ENCODE data around the gene MUTYH.

MUTYH gene

DNA sequence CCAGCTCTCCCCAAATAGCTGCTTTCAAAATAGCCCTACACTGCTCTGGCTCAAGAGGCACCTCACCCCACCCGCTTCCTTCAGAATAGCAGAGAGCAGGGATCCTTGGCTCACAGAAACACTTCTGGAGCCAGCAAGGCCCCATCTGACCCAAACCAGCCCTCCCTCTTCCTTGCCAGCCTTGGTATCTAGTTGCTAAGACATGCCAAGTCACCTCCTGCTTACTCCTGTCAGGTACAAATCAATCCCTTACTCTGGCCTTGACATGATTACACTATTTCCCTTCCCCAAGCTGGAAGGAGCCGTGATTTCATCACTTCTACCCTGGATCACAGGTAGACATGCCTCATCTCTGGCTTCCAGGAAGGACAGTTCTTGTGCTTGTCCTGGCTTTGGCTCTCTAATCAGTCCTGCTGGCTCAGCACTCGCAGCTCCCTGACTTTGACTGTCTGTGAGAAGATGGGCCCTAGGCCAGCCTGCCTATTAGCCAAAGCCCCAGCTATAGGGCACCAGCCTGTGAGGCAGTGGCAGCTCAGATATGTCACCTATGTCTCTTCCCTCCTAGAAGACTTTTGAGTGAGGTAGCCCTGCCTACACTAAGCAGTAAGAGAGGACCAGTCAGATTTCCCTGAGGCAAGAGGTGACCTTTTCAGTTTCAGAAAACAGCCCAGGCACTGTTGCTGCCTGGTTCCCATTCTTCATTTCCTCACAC is 8.9 kb upstream of the MUTYH start:
- no peak for DNase-seq (ENCODE audit: low read depth)

DNA sequence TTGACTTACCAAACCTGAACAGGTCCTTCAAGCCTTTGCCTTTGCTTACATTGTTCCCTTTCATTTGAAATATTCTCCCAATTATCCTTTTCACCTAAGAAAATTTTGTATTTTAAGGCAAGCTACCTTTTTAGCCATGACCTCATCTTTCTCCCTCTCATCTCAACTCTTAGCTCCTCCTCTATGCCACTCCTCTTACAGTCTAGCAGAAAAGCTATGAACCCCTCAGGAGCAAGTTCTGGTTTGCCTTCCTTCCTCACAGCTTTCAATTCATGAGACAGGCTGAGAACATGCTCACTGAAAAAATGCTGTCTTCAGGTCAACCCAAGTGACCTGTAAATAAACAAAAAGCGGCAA is 8.3 kb upstream of the MUTYH start:
- no peak for DNase-seq (ENCODE audit: low read depth)

DNA sequence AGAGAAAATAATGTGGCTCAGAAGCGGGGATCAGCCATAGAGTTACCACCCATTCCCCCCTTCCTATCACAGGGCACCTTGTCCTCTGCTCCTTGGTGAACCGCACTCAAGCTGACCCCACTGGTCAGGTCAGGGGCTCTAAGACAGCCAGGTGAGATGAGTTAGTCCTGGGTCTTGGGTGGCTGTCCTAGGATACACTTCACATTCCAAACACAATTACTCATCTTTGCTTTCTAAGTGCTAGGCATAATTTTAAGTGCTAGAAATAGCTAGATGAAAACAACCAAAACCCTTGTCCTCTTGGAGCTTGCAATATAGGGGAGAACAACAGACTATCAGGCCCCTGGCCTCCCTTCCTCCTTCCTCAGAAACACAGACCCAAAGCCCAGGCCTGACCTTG is 7.8 kb upstream of the MUTYH start:
- peak; percentile 43 for DNase-seq (ENCODE audit: low read depth)

DNA sequence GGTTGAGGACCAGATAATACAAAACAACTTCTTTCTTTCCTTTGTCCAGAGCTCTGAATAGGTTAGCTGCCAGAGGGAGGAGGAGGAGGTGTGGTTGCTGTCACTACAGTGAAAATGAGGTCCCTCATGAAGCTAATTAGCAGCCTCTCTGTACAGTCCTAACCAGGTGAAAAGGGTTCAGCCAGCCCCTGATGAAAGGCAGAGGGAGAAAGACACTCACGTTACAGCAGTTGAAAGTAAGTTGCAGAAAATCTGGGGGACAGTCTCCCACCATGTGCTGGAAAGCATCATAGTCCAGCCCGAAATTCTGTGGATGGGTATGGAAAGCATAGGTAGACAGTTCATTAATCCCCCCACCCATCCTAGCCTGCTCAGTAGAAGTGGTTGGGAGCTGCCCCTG is 6.2 kb upstream of the MUTYH start:
- DNase-seq (ENCODE audit: low read depth) = no peak

DNA sequence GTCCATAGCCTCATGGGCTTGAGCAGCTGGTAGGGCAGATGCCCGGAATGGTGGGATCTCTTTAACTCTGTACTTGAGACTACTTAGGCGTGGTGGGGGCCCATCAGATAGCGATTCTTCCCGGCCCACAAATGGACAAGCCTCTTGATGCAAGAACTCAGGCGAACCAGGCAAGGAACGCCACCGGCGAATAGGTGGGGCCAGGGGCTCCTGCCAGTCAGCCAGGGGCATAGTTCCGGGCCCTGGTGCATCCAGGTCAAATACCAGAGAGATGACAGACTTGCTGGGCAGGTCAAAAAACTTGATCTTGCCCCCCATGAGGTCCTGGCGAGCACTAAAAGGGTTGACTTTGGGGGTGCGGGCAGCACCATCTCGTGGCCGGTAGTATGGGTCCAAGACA is 4.8 kb upstream of the MUTYH start:
- no peak for DNase-seq (ENCODE audit: low read depth)

DNA sequence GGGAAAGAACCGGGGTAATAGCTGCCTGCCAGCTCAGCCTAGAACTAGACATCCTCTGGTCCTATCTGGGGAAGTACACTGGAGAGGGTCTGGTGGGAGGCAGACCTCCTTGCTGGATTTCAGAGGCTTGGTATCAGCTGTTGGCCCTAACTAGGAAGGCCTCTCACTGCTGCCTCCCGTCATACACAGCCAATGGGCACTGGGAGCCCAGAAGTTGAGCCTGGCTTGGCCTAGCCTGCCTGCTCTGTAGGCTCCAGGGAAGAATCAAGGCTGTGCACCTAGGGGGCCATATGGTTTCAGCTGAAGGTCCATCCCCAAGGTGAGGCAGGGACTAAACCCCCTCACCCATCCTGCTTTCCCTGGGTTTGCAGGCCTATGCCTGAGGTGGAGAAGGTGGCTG is 4.3 kb upstream of the MUTYH start:
- DNase-seq (ENCODE audit: low read depth) = no peak

DNA sequence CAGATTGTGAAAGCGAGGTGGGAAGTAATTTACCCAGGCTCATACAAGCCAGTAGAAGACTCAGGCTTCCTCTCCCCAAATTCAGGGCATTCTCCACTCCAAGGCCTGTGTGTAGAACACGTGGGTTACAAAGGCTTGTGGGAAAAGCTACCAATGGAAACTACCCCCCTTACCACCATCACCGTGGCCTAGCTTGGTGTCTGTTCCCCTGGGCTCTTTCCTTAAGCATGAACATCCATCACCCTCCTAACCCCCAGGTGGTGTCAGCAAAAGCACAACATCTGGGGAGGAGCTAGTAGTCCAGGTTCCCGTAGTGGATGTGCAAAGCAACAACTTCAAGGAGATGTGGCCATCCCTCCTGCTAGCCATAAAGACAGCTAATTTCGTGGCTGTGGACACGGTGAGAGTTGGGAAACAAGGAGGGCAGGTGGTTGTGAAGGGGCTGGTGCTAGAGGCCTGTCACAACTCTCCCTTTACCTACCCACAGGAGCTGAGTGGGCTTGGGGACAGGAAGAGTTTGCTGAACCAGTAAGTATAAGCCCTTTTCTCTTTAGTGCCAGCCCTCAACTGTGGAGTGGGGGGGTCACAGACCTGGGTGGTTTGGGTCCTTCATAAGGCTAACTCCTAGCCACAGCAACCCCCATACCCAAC is 701 bp upstream of the MUTYH start:
- DNase-seq (ENCODE audit: low read depth) = no peak

DNA sequence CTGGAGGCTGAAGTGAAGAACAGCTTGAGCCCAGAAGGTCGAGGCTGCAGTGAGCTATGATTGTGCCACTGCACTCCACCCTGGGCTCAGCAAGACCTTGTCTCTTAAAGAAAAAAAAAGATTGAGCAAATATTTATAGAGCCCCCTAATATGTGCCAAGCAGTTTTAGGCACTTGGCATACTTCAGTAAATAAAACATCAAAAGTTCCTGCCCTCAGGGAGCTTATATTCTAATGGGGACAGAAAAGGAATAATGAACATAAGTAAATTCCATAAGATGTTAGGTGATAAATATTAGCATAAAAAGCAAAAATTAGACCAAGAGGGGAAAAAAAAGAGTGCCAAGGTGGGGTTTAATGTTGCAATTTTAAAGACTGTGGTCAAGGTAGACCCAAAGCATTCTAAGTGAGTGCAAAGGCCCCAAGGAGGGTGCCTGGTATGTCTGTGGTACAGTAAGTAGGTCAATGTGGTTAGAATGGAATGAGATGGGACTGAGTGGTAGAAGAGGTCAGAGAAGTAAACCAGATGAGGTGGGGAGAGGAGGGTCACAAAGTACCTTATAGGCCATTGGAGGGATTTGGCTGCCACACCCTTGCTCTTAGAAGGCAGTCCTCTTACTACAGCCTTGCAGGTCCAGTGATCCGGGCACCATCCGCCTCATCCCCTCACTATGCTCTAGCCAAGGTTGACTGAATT is 2.5 kb downstream of the MUTYH start:
- no peak for DNase-seq (ENCODE audit: low read depth)

DNA sequence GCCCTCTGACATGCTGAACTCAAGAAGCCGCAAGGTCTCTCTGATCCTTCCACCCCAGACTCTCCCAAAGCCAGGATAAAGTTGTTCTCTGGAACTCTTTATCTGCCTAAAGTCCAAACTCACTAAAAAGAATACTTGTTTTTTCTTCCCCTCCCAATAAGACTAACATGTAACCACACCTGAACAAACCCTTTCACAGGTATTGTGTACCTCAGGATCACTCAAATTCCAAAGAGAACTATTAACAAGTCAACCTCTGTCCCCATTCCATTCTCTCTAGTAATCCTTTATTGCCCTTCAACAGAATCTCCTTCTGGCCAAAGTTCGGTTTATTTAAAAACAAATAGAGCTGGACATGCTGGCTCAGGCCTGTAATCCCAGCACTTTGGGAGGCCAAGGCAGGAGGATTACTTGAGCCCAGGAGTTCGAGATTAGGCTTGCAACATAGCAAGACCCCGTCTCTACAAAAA is 4.3 kb downstream of the MUTYH start:
- DNase-seq (ENCODE audit: low read depth) = no peak

DNA sequence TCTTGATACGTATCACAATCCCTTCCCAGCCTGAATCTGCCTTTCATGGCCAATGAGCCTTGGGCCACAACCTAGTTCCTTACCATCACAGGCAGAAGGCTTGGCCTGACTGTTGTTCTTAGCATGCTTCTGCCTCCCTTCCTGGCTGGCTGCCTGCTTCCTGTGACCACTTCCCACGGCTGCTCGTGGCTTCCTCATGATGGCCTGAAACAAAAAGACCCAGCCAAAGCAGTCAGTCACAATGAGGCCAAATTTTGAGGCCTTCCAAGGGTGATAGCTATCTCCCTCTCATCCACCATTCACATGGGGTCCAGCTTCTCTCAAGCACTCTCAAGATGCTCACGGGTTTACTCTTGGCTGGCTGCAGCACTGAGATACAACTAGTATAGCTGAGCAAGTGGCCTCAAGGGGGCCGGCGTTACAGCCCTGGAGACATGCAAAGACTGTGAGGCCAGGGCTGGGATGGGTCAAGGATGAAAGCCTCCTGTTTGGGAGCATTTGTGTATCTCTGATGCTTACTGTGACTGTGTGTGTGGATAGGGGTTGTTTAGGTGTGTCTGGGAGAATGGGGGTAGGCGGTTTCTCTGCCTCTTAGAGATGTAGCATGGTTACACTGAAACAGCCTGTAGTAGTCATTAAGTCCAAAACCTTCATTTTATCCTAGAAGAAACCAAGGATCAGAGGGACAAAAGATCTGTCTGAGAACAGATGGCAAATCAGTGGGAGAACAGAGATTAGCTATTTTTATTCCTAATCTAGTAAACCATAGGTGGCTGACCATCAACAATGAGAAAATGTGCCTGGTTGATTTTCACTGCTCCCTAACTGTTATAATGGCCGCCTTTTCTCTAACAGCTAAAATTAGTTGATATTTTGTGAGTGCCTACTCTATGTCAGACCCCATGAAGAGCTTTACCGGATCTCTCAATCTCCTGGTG is 5.7 kb downstream of the MUTYH start:
- DNase-seq (ENCODE audit: low read depth) = no peak

DNA sequence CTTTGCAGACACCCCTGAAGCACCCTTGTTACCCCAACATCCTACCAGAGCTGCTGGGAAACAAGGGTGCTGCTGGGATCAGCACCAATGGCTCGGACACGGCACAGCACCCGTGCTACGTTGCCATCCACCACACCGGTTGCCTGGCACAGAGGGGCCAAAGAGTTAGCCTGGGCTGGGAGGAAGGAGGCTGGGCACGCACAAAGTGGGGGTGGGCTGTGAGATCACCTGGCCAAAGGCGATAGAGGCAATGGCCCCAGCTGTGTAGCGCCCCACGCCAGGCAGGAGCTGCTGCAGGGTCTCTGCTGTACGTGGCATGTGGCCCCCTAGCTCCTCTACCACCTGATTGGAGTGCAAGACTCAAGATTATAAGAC is 7.9 kb downstream of the MUTYH start:
- DNase-seq (ENCODE audit: low read depth) = no peak

DNA sequence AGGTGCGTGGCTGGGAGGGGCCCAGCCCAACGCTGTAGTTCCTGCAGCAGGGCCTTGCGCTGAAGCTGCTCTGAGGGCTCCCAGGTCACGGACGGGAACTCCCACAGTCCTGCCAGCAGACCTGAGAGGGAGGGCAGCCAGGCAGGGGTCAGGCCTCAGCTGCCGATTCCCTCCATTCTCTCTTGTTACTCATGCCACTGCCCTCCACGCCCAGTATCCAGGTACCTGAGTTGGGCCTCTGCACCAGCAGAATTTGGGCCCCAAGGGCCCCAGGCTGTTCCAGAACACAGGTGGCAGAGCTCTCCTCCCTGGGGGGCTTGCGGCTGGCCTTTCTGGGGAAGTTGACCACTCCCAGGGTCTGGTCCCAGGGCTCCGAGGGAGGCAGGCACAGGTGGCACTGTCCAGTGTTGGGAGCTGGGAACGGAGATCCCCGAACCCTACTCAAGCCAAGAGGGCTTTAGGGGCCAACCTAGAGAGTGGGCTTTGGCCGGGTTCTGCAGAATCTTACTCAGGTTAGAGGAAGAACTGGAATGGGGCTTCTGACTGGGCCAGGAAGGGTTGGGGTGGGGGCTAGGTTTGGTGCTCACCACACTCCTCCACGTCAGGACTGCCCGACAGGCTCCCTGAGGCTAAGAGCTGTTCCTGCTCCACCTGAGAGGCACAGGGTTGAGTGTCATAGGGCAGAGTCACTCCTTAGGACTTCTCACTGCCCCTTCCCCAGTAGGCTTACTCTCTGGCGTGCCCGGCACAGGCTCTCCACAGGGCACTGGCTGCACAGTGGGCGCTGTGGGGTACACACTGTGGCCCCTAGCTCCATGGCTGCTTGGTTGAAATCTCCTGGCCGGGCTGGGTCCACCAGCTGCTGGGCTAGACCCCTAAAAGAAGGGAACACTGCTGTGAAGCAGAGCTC is 8.5 kb downstream of the MUTYH start:
- DNase-seq (ENCODE audit: low read depth) = no peak

DNA sequence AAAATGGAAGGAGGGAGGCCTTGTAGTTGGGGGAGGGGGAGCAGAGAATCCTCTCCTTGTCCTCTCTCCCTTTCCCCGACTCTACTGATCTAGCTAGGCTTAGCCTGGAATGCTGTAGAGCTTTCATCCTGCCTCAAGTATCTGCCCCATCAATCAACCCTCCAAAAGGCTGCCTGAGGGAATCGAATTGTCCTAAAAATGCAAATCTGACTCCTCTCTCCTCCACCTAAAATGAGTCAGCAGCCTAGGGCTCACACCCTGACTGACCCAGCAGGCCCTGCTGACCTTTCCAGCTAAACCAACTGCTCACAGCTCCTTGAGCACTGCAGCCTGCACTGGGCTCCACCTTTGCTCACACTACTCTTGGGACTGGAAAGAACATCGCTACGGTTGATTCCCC is 10.8 kb downstream of the MUTYH start:
- no peak for DNase-seq (ENCODE audit: low read depth)

DNA sequence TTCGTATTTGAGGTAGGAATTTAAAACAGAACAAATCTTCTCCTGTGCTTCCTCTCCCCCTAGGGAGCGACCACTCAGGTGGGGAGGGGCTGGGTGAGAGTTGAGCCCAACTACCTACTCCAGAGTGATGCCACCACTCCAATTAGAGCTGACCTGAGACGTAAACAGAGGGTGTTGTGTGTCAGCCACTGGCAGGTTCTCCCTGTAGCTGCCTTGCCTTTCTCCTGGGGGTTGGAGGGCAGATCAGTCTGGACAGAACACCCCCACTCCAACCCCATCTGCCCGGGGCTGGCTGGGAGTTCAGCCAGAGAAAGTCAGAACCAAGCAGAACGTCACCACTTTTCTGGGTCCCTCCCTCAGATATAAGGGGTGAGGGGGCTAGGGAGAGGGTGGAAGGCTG is 11.6 kb downstream of the MUTYH start:
- no peak for DNase-seq (ENCODE audit: low read depth)

DNA sequence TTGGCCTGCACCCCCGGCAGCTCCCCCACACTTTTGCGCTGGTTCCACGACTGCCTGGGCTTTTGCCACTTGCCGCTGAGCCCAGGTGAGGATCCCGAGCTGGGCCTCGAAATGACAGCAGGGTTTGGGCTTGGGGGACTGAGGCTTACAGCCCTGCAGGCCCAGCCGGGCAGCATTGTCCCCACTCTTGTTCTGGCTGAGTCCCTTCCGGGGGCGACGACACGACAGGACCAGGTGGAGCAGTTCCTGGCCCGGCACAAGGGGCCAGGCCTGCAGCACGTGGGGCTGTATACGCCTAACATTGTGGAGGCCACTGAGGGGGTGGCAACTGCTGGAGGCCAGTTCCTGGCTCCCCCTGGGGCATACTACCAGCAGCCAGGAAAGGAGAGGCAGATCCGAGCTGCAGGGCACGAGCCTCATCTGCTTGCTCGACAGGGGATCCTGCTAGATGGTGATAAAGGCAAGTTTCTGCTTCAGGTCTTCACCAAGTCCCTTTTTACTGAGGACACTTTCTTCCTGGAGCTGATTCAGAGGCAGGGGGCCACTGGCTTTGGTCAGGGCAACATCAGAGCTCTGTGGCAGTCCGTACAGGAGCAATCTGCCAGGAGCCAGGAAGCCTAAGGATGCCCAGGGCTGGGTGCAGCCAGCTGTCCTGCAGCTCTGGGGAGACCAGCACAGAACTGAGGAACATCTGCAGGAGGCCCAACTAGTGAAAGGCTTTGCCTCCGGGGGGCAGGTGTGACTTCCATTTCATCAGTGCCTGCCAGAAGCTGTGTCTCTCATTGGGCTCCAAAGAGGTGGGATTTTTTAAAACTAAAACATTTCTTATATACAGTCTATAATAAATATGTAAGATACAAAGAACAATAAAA is 12.4 kb downstream of the MUTYH start:
- DNase-seq (ENCODE audit: low read depth) = no peak

DNA sequence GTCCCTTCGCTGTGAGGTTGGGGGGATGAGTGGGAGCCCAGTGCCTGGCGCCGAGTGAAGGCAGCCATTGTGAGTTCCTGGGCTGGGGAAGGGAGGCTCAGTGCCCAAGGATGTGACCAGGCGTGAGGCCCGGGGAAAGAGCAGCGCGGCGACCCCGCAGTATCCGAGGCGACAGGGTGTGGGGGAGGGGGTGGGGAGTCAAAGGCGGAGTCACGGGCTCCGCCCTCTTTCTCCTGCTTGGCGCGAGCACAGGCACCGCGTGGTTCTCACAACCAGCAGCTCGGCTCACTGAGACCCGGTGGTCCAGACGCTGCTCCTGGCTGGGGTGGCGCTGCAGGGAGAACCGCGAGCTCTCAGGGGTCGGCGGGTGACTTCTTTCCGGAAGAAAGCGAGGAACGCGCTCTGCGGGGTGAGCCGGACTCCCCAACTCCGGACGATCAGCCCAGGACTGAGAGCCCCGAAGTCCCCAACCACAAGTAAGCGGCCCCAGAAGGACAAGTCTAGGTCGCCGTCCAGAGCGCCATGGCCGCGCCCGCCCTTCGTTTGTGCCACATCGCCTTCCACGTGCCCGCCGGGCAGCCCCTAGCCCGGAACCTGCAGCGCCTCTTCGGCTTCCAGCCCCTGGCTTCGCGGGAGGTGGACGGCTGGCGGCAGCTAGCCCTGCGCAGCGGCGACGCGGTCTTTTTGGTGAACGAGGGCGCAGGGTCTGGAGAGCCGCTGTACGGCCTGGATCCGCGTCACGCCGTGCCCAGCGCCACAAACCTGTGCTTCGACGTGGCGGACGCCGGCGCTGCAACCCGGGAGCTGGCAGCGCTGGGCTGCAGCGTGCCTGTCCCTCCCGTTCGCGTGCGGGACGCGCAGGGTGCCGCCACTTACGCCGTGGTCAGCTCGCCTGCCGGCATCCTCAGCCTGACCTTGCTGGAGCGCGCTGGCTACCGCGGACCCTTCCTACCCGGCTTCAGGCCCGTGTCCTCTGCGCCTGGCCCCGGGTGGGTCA is 13.3 kb downstream of the MUTYH start, which contains the start of gene HPDL:
Gene HPDL, plus strand, starts transcription at position 269 of the 997 bp plus-strand sequence. Its CDS starts 254 bp downstream, at position 523.
- DNase-seq (ENCODE audit: low read depth) = peak; percentile 41

DNA sequence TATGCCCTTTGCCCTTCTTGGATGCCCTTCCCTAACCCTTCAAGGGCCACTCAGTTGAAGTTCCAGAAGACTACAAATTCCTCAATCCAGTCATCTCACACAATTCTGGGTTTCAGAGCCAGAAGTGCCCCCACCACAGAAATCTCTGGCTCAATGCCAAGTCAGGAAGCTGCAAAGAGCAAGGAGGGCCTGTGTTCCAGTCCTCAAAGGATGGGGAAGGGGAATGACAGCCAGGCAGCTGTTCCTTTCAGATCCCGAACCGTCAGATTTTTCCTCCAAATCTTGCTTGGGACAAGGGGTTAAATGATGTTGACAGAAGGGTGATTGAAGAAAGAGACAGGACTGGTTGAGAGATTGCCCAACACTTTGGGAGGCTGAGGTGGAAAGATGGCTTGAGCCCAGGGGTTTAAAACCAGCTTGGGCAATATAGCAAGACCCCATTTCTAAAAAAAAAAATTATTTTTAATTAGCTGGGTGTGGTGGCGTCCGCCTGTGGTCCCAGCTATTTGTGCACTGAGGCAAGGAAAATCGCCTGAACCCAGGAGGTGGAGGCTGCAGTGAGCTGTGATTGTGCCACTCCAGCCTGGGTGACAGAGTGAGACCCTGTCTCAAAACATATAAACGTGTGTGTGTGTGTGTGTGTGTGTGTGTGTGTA is 14.3 kb downstream of the MUTYH start:
- DNase-seq (ENCODE audit: low read depth) = no peak

DNA sequence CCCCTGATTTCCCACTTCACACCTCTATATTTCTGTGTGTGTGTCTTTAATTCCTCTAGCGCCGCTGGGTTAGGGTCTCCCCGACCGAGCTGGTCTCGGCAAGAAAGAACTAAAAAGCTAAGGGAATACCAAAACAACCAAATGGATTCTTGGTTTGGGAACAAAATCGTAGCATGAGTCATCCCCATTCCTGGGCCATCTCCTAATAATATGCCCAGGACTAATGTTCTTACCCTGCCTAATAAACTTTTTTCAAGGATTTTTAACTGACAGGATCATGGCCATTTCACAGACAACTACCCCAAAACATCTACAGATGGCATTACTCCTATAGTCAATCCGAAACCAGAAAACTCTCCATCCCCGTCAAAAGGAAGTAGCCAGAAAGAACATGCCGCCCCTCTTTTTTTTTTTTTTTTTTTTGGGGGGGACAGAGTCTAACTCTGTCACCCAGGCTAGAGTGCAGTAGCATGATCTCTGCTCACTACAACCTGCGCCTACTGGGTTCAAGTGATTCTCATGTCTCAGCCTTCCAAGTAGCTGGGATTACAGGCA is 17.7 kb downstream of the MUTYH start:
- no peak for DNase-seq (ENCODE audit: low read depth)

All from iris pigment epithelial cell (primary cell).